Measurements from ENCODE around the gene KRIT1. TPM values are rescaled to one million over a fixed set of nuclear protein-coding genes. Genes with fewer than 3 reads are reported as not detected.

Gene KRIT1
- total RNA-seq, 1 experiment from 2014 or later, result 34.9 TPM

DNA sequence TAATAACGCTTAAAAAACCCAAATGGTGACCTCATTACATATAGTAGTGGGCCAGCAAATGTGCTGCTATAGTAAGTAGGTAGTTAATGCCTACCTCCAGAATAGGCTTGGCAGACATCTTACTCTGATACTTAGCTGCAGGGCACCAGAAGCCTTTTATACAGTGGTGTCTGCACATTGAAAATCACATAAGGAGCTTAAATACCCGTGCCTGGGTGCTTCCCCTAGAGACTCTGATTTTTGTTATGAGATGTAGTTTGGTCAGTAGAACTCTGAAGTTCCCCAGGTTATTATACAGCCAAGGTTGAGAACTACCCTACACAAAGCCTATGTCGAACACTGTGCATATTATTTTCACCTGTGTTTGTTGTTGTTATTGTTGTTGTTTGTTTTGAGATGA, 47.3 kb upstream of the KRIT1 start:
- Histone ChIP-seq H4K91ac (ENCODE audit: insufficient read length, low read depth, low read length) (no peak overlapping the region), H3K79me1 (ENCODE audit: insufficient read depth, low read depth, low read length, poor library complexity, severe bottlenecking) (no peaks in the 10 kb centered on the region), H4K20me1 (ENCODE audit: control insufficient read depth, insufficient read depth, insufficient read length) (no peaks in the 10 kb centered on the region), H2BK20ac (ENCODE audit: low read depth, low read length, poor library complexity, severe bottlenecking) (no peak overlapping the region), H3K56ac (ENCODE audit: insufficient read length, low read depth, low read length) (no peak overlapping the region), H2BK5ac (ENCODE audit: insufficient read length, low read length) (no peak overlapping the region), H3K23ac (ENCODE audit: insufficient read length, low read depth, low read length) (no peak overlapping the region), H3K23me2 (ENCODE audit: insufficient read length, low read depth, low read length, poor library complexity, severe bottlenecking) (no peaks in the 10 kb centered on the region), H3K27me3 (ENCODE audit: insufficient read depth, low read length) (no peaks in the 10 kb centered on the region), H3K9ac (ENCODE audit: extremely low read depth, insufficient read length, low read length) (no peak overlapping the region), H3K9me3 (ENCODE audit: control insufficient read depth, low read depth, low read length) (no peaks in the 10 kb centered on the region), H3K4me2 (ENCODE audit: insufficient read depth, insufficient read length, low read length) (no peak overlapping the region), H2BK15ac (ENCODE audit: low read depth, low read length) (no peak overlapping the region), H3K18ac (ENCODE audit: insufficient read length, low read depth, low read length) (no peak overlapping the region), H2AFZ (ENCODE audit: low read length) (no peak overlapping the region), H3K14ac (ENCODE audit: insufficient read depth, low read length) (no peak overlapping the region), H4K5ac (ENCODE audit: insufficient read length, low read depth, low read length) (no peak overlapping the region), H3K4me1 (ENCODE audit: insufficient read depth, low read length) (no peaks in the 10 kb centered on the region), H3K27ac (ENCODE audit: insufficient read length, low read depth, low read length) (no peak overlapping the region), H3K79me2 (ENCODE audit: insufficient read depth, low read length) (peaks cover 1% of the 10 kb centered on the region; the same call in 1 of the 2 replicates), H3T11ph (ENCODE audit: low read length) (no peak overlapping the region), H3K4ac (ENCODE audit: low read depth, low read length) (no peak overlapping the region), H2BK120ac (ENCODE audit: low read depth, low read length, poor library complexity, severe bottlenecking) (no peak overlapping the region), H2AK5ac (ENCODE audit: insufficient read length, low read length) (no peak overlapping the region), H2BK12ac (ENCODE audit: insufficient read length, low read depth, low read length) (no peak overlapping the region), H4K8ac (replicated peaks; ENCODE audit: insufficient read length, low read depth, low read length) (no peak overlapping the region)
- no CpG with 5 or more reads among the region's 3 CpGs for WGBS (ENCODE audit: extremely low coverage, insufficient read length, low lambda C conversion rate)
- peak overlapping the region in 2 of 3 experiments; percentile 32 to 59; a peak in 1 of 7 replicates for H3K27ac Mint-ChIP-seq
- no peak overlapping the region for H3K4me3 Mint-ChIP-seq
- H3K27me3 Mint-ChIP-seq (ENCODE audit: low read depth), result no peaks in the 10 kb centered on the region
- peaks cover 18 to 25% of the 10 kb centered on the region in 2 experiments for H3K4me1 Mint-ChIP-seq
- no peak for DNase-seq
- peaks cover 0 to 6% (median under 1%) of the 10 kb centered on the region in 3 experiments; a peak in 1 of 7 replicates for H3K36me3 Mint-ChIP-seq (ENCODE audit: insufficient read depth in 1 of 3, low read depth in 3 of 3)
- H3K9me3 Mint-ChIP-seq, result no peaks in the 10 kb centered on the region
- TF ChIP-seq, protein P1, sequence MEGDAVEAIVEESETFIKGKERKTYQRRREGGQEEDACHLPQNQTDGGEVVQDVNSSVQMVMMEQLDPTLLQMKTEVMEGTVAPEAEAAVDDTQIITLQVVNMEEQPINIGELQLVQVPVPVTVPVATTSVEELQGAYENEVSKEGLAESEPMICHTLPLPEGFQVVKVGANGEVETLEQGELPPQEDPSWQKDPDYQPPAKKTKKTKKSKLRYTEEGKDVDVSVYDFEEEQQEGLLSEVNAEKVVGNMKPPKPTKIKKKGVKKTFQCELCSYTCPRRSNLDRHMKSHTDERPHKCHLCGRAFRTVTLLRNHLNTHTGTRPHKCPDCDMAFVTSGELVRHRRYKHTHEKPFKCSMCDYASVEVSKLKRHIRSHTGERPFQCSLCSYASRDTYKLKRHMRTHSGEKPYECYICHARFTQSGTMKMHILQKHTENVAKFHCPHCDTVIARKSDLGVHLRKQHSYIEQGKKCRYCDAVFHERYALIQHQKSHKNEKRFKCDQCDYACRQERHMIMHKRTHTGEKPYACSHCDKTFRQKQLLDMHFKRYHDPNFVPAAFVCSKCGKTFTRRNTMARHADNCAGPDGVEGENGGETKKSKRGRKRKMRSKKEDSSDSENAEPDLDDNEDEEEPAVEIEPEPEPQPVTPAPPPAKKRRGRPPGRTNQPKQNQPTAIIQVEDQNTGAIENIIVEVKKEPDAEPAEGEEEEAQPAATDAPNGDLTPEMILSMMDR (conservative IDR thresholded peaks at IDR 0.05), result no peak

All from H9 (cell line).